HEK293 (cell line): ENCODE measurements around the gene RUFY1.
A peak's percentile ranks its signal among the peaks of the same experiment; 100 is the strongest.
"Not testable (repeated sequence)": the region's sequence is repeated elsewhere in the genome, so short reads cannot be mapped to it uniquely, and the experiment has no call there.

ENCODE experiments used
- CTCF ChIA-PET: fragments of 350-600 bp; formaldehyde crosslinking; extraction: SDS; loops from one replicate; lab custom pipeline; 2021; ENCODE audit warnings: antibody characterized with exemption; lab: Yijun Ruan, JAX
- POLR2A ChIA-PET: fragments of 300-600 bp; formaldehyde crosslinking; extraction: SDS; loops from one replicate; lab custom pipeline; 2020; ENCODE audit warnings: antibody characterized with exemption, inconsistent platforms; lab: Yijun Ruan, JAX
- H3K27ac ChIP-seq: fragments of 200-500 bp; sonication (Bioruptor generic); 2 replicates; pipeline ENCODE4 v1.5.1; 2014; ENCODE audit warnings: low read depth, low read length, control low read depth, inconsistent platforms; ENCODE audit errors: extremely low read depth
- H3K36me3 ChIP-seq, 2 experiments: fragments of 200-500 bp in 1 of 2; sonication (Bioruptor generic) in 1 of 2; 1 replicate in 1 of 2; 2 replicates in 1 of 2; pipeline ENCODE4 v1.5.1; 2014 to 2017; ENCODE audit warnings: inconsistent platforms in 2 of 2, low read length in 2 of 2; ENCODE audit not compliant: control insufficient read depth in 2 of 2, insufficient read depth in 1 of 2
- H3K4me1 ChIP-seq: fragments of 200-500 bp; sonication (Bioruptor generic); 2 replicates; pipeline ENCODE4 v1.5.1; 2014; ENCODE audit warnings: mild to moderate bottlenecking, low read length, inconsistent platforms; ENCODE audit not compliant: control insufficient read depth, insufficient read depth
- H3K4me3 ChIP-seq: 2 replicates; pipeline ENCODE4 v1.5.1; 2011; ENCODE audit warnings: low read depth, mild to moderate bottlenecking, control low read depth, low read length, moderate library complexity
- H3K9me3 ChIP-seq: fragments of 200-500 bp; sonication (Bioruptor generic); 2 replicates; pipeline ENCODE4 v1.5.1; 2014; ENCODE audit warnings: low read depth, low read length, inconsistent platforms; ENCODE audit not compliant: control insufficient read depth, insufficient read depth
- GLIS1 ChIP-seq: fragments of 450-650 bp; formaldehyde crosslinking; IDR thresholded peaks from 2 replicates; pipeline ENCODE4 v1.5.1; 2016; ENCODE audit warnings: missing biosample characterization, missing genetic modification characterization
- GLIS2 ChIP-seq: fragments of 450-650 bp; formaldehyde crosslinking; IDR thresholded peaks from 2 replicates; pipeline ENCODE4 v1.5.1; 2016; ENCODE audit warnings: missing biosample characterization, missing genetic modification characterization
- PRDM10 ChIP-seq: fragments of 450-650 bp; formaldehyde crosslinking; IDR thresholded peaks from 2 replicates; pipeline ENCODE4 v1.5.1; 2016; ENCODE audit warnings: missing biosample characterization, missing genetic modification characterization
- SCRT1 ChIP-seq: fragments of 450-650 bp; formaldehyde crosslinking; IDR thresholded peaks from 2 replicates; pipeline ENCODE4 v1.5.1; 2016; ENCODE audit warnings: missing biosample characterization, missing genetic modification characterization, borderline replicate concordance
- SP2 ChIP-seq: fragments of 450-650 bp; formaldehyde crosslinking; IDR thresholded peaks from 2 replicates; pipeline ENCODE4 v1.5.1; 2016; ENCODE audit warnings: missing biosample characterization, missing genetic modification characterization
- ZBTB17 ChIP-seq: fragments of 450-650 bp; formaldehyde crosslinking; IDR thresholded peaks from 2 replicates; pipeline ENCODE4 v1.5.1; 2016; ENCODE audit warnings: missing biosample characterization, missing genetic modification characterization
- ZEB2 ChIP-seq: fragments of 450-650 bp; formaldehyde crosslinking; IDR thresholded peaks from 2 replicates; pipeline ENCODE4 v1.5.1; 2016; ENCODE audit warnings: missing biosample characterization, missing genetic modification characterization
- ZNF335 ChIP-seq: fragments of 450-650 bp; formaldehyde crosslinking; conservative IDR thresholded peaks from 2 replicates; pipeline ENCODE4 v1.5.1; 2016; ENCODE audit warnings: missing biosample characterization, missing genetic modification characterization
- ZNF600 ChIP-seq: fragments of 450-650 bp; formaldehyde crosslinking; IDR thresholded peaks from 2 replicates; pipeline ENCODE4 v1.5.1; 2016; ENCODE audit warnings: missing biosample characterization, missing genetic modification characterization
- TF ChIP-seq, protein P1 (sequence below): fragments of 450-650 bp; formaldehyde crosslinking; IDR thresholded peaks from 2 replicates; pipeline ENCODE4 v1.5.1; 2017; ENCODE audit warnings: missing biosample characterization, missing genetic modification characterization
- TF ChIP-seq, protein P2 (sequence below): fragments of 450-650 bp; formaldehyde crosslinking; optimal IDR thresholded peaks from 2 replicates; pipeline ENCODE3; 2016; ENCODE audit warnings: missing biosample characterization, mild to moderate bottlenecking, missing genetic modification characterization

The RUFY1 gene

DNA sequence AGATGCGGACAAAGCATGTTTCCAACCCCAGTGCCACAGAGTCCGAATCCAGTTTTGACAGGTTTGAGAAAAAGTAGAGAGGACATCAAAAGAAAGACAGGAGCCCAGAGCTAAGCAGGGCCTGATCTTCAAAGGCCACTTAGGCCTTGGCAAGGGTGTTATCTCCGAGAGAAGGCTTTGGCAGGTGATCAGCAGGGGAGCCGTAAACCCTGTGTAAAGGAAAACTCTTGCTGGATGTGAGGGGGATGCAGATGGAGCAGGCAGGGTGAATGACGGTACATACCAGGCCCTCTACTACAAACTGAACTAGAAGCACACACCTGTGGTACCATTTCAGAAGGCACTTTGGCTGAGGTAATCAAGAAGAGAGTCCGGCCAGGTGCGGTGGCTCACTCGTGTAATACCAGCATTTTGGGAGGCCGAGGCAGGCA is 74.5 kb downstream of the RUFY1 start:
- Histone ChIP-seq H3K4me3 (no peak overlapping the region; the same call in 1 of the 2 replicates), H3K27ac (peak overlapping the region; percentile 92; the same call in 1 of the 2 replicates), H3K36me3 (peaks cover 26 to 28% of the 10 kb centered on the region in 2 experiments), H3K9me3 (no peaks in the 10 kb centered on the region), H3K4me1 (peaks cover 10% of the 10 kb centered on the region)
- TF ChIP-seq SP2 (tag by site-specific recombination) (no peak), ZEB2 (tag by site-specific recombination) (0 out of 2 replicates have a peak, but pooled peaks have one; percentile 17), SCRT1 (tag by site-specific recombination) (0 out of 2 replicates have a peak, but pooled peaks have one; percentile 56), ZBTB17 (tag by site-specific recombination) (peak; percentile 21)
- TF ChIP-seq, protein P1, sequence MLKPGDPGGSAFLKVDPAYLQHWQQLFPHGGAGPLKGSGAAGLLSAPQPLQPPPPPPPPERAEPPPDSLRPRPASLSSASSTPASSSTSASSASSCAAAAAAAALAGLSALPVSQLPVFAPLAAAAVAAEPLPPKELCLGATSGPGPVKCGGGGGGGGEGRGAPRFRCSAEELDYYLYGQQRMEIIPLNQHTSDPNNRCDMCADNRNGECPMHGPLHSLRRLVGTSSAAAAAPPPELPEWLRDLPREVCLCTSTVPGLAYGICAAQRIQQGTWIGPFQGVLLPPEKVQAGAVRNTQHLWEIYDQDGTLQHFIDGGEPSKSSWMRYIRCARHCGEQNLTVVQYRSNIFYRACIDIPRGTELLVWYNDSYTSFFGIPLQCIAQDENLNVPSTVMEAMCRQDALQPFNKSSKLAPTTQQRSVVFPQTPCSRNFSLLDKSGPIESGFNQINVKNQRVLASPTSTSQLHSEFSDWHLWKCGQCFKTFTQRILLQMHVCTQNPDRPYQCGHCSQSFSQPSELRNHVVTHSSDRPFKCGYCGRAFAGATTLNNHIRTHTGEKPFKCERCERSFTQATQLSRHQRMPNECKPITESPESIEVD, result no peak
- ChIA-PET POLR2A (interaction anchor here (0.6 to 3.8 kb wide), 3 partner anchors 12 to 75 kb away, joined by 3 to 94 read pairs (median 3); no protein-coding TSS in a partner anchor), CTCF (no interaction called here)

- H3K4me3 ChIP-seq, result peak overlapping the region; percentile 28
- POLR2A ChIA-PET, result interaction anchor here (0.9 to 1.7 kb wide), 2 partner anchors 10 to 64 kb away, joined by 3 to 17 read pairs; partner anchors contain the start of gene HNRNPH1
- TF ChIP-seq GLIS1 (tag by site-specific recombination), result 0 out of 2 replicates have a peak, but pooled peaks have one; percentile 7
- peak; percentile 58 for TF ChIP-seq PRDM10 (tag by site-specific recombination)
- peak; percentile 40; the same call in 1 of the 2 replicates for TF ChIP-seq GLIS2
- TF ChIP-seq ZNF600, result peak; percentile 26; the same call in 1 of the 2 replicates
- TF ChIP-seq, protein P2, sequence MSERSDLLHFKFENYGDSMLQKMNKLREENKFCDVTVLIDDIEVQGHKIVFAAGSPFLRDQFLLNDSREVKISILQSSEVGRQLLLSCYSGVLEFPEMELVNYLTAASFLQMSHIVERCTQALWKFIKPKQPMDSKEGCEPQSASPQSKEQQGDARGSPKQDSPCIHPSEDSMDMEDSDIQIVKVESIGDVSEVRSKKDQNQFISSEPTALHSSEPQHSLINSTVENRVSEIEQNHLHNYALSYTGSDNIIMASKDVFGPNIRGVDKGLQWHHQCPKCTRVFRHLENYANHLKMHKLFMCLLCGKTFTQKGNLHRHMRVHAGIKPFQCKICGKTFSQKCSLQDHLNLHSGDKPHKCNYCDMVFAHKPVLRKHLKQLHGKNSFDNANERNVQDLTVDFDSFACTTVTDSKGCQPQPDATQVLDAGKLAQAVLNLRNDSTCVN, result peak; percentile 8
- peak; percentile 86 for TF ChIP-seq ZNF335 (tag by site-specific recombination)
- H3K36me3 ChIP-seq, H3K27ac ChIP-seq, H3K4me1 ChIP-seq, H3K9me3 ChIP-seq: not testable (repeated sequence)
- CTCF ChIA-PET, result interaction anchor here (0.6 to 0.9 kb wide), 5 partner anchors 20 to 1507 kb away, joined by 3 read pairs; no protein-coding TSS in a partner anchor
These were observed 83.4 kb downstream of the RUFY1 start for GRCh38 chr5:179633501-179634369.

- POLR2A ChIA-PET, result not testable (repeated sequence)
These were observed 84.2 kb downstream of the RUFY1 start for GRCh38 chr5:179634370-179635172.

GRCh38 chr5:179639296-179639695 is 88.9 kb downstream of the RUFY1 start:
- ChIA-PET CTCF (interaction anchor here (0.5 to 1.0 kb wide), 2 partner anchors 78 to 851 kb away, joined by 3 to 4 read pairs; no protein-coding TSS in a partner anchor), POLR2A (interaction anchor here (1.2 kb wide), 1 partner anchor 16 kb away, joined by 4 read pairs; the partner anchor contains the start of gene HNRNPH1)
- not testable (repeated sequence) for H3K36me3 ChIP-seq, H3K4me3 ChIP-seq, H3K9me3 ChIP-seq, H3K27ac ChIP-seq, H3K4me1 ChIP-seq

More at GRCh38 chr5:179634370-179635172, 84.2 kb downstream of the RUFY1 start:
- H3K36me3 ChIP-seq, H3K27ac ChIP-seq, H3K4me1 ChIP-seq, H3K4me3 ChIP-seq, CTCF ChIA-PET, H3K9me3 ChIP-seq: not testable (repeated sequence)

GRCh38 chr5:179641745-179642144 is 91.4 kb downstream of the RUFY1 start:
- POLR2A ChIA-PET, H3K27ac ChIP-seq, H3K4me3 ChIP-seq, H3K36me3 ChIP-seq, CTCF ChIA-PET, H3K4me1 ChIP-seq, H3K9me3 ChIP-seq: not testable (repeated sequence)
